Stimulated activated CD4-positive, alpha-beta T cell treated with anti-CD3 and anti-CD28 coated beads, Interleukin-2, amount 100 ng/mL, for 4 hours (primary cell): ENCODE data around the gene AJAP1.

Experiments
- DNase-seq: peaks from one replicate; pipeline ENCODE4 v3.0.0-alpha.2; 2020; ENCODE audit warnings: low read depth

The AJAP1 gene

DNA sequence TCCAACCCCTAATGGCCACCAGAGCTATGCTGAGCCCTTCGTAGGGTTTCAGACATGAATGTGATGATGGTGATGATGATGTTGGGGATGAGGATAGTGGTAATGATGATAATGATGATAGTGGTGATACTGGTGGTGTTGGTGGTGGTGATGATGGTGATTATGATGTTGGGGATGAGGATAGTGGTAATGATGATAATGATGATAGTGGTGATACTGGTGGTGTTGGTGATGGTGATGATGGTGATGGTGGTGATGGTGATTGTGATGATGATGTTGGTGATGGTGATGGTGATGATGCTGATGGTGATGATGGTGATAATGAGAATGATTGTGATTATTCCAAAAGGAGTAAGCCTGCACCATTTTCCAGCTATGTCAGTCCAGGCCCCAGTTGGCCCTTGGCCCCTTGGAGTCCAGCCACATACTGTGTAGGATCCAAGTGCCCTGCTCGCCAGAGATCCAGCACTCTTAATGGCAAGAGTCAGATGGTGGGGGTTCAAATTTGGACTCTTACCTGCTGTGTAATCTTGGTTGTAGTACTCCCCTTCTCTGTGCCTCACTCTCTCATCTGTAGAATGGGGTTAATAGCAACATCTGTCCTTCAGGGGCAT, 28.3 kb downstream of the AJAP1 start:
- DNase-seq, result no peak

- no peak for DNase-seq
These were observed 29.7 kb downstream of the AJAP1 start for GRCh38 chr1:4684136-4684535.

- DNase-seq, result no peak
These were observed 30.6 kb downstream of the AJAP1 start for GRCh38 chr1:4684864-4685522.

DNA sequence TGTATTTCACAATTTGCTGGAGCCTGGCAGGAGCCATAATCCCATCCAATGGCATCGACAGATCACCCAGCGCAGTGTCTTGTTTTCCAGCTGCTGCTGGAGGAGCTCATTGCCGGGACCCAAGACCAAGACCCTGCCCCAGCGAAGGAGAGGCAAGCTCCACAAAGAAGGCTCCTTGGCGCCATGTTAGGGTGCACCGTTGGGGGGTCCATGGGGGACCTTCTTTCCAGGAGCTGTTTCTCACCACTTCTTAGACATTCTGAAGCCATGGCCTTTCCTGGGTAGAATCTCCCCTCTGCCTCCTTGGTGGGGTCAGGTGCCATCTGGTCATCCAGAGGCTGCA, 31.1 kb downstream of the AJAP1 start:
- no peak for DNase-seq

GRCh38 chr1:4687943-4688342, 33.5 kb downstream of the AJAP1 start:
- no peak for DNase-seq

DNA sequence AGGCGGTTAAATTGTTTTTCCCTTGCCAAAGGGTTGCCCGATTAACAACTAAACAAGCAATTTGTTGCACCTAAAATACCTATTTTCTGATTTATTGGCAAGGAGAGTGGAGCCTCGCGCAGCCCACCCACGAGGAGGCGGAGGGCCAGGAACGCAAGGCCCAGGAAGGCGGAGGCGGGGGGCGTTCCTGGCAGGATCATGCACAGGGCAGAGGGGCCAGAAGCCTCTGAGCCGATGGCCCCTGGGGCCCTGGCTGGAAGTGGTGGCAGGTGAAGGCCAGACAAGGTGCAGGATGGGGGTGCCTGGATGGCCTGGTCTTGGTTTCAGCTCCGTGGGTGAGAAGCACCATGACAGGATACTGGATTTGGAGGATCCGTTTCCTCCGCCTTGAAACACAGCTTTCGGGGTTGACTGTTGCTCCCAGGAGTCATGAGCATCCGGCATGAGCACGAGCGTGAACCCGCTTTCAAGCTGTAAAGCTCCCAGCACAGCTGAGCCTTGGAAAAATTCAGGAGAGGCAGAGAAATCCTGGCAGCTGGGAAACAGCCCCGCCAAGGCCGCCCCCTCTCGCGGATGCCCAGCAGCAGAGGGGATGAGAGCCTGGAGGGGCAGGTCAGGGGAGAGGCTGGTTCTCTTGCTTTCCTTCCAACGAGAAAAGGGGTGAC, 35.0 kb downstream of the AJAP1 start:
- DNase-seq, result no peak

- DNase-seq, result no peak
These were observed 35.7 kb downstream of the AJAP1 start for GRCh38 chr1:4689941-4690635.

DNA sequence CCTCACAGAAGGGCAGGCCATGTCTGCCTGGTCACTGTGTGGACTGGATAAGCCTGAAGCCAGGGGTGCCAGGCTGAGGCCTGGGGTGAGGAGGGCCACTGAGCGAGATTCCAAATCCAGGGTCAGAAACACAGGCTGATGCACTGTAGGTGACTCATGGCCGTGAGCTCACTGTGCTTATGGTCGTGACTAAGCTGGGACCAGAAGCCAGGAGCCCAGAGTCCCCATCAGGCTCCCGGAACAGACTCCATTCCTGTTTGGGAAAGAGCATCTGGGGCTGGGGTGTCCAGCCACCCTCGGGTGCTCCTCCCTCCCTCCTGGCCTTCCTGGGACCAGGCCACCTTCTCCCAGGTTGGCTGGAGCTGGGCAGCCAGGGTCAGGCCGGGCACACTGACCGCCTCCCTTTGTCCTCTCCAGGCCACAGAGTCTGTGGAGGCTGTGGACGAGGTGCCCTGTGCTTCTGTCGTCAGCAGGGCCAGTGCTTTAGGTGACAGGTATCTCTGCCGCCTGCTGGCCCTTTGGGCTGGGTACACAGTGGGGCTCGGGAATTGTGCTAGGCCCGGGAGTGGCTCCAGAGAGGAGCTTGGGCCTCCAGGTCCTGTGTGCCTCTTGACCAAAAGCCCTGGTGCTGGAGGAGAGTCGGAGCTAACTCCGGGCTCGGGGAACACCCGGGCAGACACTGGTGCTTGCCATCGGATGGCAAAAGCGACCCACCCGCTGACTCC, 36.7 kb downstream of the AJAP1 start:
- DNase-seq, result no peak

- no peak for DNase-seq
These were observed 37.5 kb downstream of the AJAP1 start for GRCh38 chr1:4691766-4692405.

DNA sequence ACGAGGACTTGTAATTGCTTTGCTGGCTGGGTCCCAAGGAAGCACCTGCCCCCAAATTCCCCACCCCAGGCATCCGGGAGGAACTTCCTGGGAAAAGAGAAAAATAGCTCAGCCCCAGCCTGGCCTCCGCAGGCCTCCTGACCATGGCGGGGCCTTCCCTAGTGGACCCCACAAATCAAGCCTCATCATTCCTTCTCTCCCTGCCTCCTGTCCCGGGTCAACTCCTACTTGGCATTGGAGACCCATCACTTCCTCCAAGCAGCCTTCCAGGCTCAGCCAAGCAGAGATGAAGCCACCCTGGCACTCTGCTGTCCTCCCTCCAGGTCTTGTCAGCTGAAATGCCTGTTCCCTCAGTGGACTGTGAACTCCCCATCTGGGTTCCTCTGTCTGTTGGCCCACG, 38.0 kb downstream of the AJAP1 start:
- DNase-seq, result no peak

GRCh38 chr1:4693331-4693730, 38.9 kb downstream of the AJAP1 start:
- DNase-seq, result no peak

- DNase-seq, result no peak
These were observed 39.5 kb downstream of the AJAP1 start for GRCh38 chr1:4693891-4694290.

DNA sequence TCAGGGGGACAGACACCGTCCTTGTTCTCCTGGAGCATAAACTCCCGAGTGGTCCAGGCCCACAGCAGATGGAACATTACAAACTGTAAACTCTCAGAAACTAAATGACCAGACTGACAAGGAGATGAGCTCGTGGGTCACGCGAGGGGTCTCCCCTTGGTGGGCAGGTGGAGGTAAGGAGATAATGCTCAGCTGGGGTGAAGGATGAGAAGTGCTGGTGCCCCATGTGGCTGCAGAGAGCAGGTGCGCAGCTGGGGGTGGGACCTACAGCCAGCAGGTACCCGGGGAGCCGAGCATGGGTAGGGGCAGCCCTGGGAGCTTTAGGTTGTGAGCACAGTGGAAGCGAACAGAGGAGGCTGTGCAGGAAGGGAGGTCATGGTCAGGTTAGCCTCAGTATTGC, 40.1 kb downstream of the AJAP1 start:
- no peak for DNase-seq

DNA sequence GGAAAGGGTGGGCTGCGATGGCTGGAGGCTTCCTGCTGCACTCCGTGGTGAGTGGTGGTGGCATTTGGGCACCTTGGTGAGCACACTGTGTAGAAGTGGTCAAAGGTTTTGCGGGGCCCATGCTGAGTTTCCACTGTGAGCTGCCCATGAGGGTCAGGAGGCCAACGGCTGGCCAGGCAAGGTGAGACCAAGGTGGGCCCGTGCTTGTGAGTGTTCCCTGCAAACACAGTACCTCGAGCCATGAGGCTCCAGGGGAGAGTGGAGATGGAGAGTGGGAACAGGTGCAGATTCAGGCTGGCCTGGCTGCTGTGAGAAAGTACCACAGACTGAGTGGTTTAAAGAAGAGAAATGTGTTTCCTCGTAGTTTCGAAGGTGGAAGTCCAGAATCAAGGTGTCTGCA, 40.8 kb downstream of the AJAP1 start:
- no peak for DNase-seq

DNA sequence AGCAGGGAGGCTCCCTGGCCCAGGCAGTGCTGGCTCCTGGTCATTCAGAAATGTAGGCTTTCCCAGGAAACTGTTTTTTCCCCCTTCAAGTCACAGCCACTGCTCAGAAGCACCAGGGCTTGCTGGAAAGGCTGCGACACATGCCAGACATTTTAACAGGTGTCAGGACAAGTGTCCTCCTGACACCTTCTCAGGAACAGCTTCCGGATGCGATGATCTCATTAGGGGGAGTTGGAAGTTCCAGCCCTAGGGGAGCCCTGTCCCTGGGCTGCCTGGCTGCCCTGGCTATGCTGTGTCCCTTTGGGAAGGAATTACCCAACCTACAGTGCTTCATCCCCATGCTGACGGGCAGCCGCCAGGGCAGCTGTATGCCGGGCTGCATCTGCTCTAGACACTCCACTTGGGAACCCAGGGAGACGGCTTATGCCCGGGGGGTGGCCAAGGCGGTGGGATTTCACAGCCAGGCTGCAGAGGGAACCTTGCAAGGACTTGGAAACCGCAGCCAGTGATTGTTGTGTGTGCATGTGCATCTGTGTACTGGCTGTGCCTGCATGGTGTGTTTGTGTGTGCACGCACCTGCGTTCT, 41.8 kb downstream of the AJAP1 start:
- DNase-seq, result no peak

DNA sequence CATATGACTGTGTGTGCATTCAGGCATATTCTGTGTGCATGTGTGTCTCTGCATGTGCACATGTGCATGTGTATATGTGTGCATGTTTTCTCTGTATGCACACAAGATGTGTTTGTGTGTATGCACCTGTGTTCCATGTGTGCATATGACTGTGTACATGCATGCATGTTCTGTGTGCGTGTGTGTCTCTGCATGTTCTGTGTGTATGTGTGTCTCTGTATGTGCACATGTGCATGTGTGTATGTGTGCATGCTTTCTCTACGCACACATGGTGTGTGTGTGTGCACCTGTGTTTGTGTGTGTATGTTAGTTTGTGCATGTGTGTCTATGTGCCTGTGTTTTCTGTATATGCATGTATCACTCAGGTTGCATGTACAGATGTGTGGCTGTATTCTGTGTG, 42.3 kb downstream of the AJAP1 start:
- DNase-seq, result no peak

- DNase-seq, result no peak
These were observed 43.4 kb downstream of the AJAP1 start for GRCh38 chr1:4697801-4698200.

DNA sequence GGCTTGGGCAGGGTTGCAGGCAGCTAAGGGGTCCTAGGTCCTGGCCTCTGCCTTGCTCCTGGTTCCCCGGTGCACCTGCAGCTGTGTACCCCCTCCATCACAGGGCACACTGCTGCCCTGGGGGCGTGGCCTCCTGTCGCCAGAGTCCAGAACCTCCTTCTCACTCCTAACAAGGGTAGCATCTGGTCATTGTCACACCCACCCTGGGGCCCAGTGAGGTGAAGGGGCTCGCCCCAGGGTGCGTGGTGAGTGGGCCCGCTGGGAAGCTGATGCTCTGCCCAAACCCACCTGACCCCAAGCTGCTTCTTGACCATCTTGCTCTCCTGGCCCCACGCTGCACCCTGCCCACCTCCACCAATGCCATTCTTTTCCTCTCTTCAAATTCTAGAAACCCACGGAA, 44.5 kb downstream of the AJAP1 start:
- no peak for DNase-seq

DNA sequence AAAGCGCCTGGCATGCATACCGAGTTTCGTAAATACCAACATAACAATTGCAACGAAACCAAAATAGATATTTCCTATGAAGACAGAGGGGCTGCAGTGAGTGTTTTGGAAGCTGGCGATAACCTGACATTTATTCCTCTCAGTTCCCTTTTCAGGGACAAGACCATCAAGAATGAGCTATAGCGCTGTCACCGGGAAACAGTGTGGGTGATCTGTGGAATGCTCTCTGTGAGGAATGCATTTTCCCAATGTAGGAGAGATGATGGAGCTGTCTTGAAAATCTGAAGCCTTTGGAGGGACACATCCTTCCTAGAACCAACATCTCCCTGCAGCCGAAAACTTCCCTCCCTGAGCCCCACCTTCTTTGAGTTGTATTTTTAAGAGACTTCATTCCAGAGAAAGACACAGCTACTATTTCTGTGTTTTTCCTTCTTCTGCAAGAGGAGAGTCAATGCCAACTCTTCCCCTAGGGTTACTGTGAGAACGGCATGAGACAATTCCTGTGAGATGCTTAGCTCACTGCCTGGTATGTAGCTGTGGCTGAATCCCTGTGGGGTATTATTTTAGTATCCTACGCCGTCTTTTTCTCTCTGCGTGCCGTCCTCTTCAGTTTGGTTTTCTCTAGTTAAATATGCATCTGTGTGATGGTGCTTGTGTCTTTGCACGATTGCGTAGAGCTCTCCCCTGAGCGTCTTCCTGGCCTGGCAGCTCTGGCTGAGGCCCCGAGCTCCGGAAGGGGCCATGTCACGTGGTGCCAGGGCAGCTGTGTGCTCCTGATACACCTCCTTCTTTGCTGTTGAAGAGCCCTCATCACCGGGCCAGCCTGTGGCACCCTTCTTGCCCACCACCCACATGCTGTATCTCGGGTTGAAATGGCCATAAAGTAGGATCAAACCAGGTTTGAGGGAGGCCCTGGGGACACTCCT, 45.2 kb downstream of the AJAP1 start:
- no peak for DNase-seq

DNA sequence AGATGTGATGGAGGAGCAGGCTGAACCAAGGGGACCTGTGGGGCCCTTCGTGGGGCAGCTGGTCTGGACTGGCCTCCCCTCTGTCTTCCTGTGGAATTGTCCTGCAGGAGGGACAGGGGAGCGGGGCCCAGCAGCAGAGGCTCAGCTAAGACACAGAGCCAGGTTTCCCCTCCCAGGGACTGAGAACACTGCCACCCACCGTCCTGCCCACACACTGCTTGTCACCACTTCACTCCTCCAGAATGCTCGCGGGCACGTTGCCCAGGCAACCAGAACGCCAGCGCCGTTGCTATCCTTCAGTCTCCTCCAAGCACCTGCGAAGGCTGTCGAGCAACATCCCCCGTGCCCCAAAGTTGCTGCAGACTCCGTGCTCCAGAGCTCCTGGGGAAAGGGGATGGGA, 46.4 kb downstream of the AJAP1 start:
- DNase-seq, result no peak

- DNase-seq, result no peak
These were observed 46.9 kb downstream of the AJAP1 start for GRCh38 chr1:4701276-4701675.
